H1 (cell line): ENCODE measurements around the gene DPT. TPM values are rescaled to one million over a fixed set of nuclear protein-coding genes. Genes with fewer than 3 reads are reported as not detected.
"Not testable (repeated sequence)": the region's sequence is repeated elsewhere in the genome, so short reads cannot be mapped to it uniquely, and the experiment has no call there.

ENCODE experiments used
- CTCF ChIA-PET: fragments of 300-600 bp; sonication (Branson Sonifier 250); formaldehyde crosslinking; loops from one replicate; lab custom pipeline; 2021; ENCODE audit not compliant: partially characterized antibody; lab: Charles Lee
- POLR2A ChIA-PET: fragments of 300-600 bp; sonication (Branson Sonifier 250); formaldehyde crosslinking; loops from one replicate; lab custom pipeline; 2021; ENCODE audit warnings: inconsistent platforms; ENCODE audit not compliant: partially characterized antibody; lab: Charles Lee
- DNase-seq, 2 experiments: peaks; one replicate each; pipeline versions ENCODE4 v3.0.0 to v3.0.0-alpha.2; 2010 to 2022; ENCODE audit warnings: low spot score in 2 of 2, low read depth in 1 of 2, mixed read lengths in 1 of 2
- FAIRE-seq: peaks from 2 replicates; lab custom pipeline; 2011; peaks lifted over from hg19 to GRCh38; lab: Jason Lieb, UNC
- H2AFZ ChIP-seq: 2 replicates; pipeline ENCODE4 v1.8.1; 2012; ENCODE audit warnings: low read length, inconsistent platforms
- H2AK5ac ChIP-seq: 2 replicates; pipeline ENCODE4 v1.6.1; 2013; ENCODE audit warnings: low read depth, low read length
- H2BK120ac ChIP-seq: replicated peaks from 2 replicates; pipeline ENCODE3; 2013; ENCODE audit warnings: low read depth, low read length, inconsistent platforms
- H2BK12ac ChIP-seq: 2 replicates; pipeline ENCODE4 v1.6.1; 2013; ENCODE audit warnings: low read depth, low read length
- H2BK15ac ChIP-seq: 2 replicates; pipeline ENCODE4 v1.6.1; 2013; ENCODE audit warnings: low read length
- H2BK20ac ChIP-seq: 2 replicates; pipeline ENCODE4 v1.6.1; 2013; ENCODE audit warnings: low read length
- H2BK5ac ChIP-seq: 2 replicates; pipeline ENCODE4 v1.6.1; 2013; ENCODE audit warnings: low read depth, low read length
- H3K14ac ChIP-seq: 2 replicates; pipeline ENCODE4 v1.6.1; 2013; ENCODE audit warnings: inconsistent platforms; ENCODE audit not compliant: insufficient read length
- H3K18ac ChIP-seq: 2 replicates; pipeline ENCODE4 v1.6.1; 2013; ENCODE audit warnings: low read length; ENCODE audit errors: extremely low read depth
- H3K23ac ChIP-seq: 2 replicates; pipeline ENCODE4 v1.6.1; 2013; ENCODE audit warnings: inconsistent platforms; ENCODE audit not compliant: insufficient read length
- H3K23me2 ChIP-seq: 2 replicates; pipeline ENCODE4 v1.6.1; 2013; ENCODE audit warnings: low read depth, low read length
- H3K27ac ChIP-seq: 2 replicates; pipeline ENCODE4 v1.6.1; 2011; ENCODE audit warnings: low read depth, low read length, inconsistent platforms
- H3K27me3 ChIP-seq, 4 experiments: replicated peaks in 1 of 4; 1 replicate in 1 of 4; 2 replicates in 3 of 4; pipeline versions ENCODE4 v1.6.1 to v1.8.1; 2011 to 2013; ENCODE audit warnings: low read length in 3 of 4, mild to moderate bottlenecking in 3 of 4, inconsistent platforms in 2 of 4, mixed read lengths in 2 of 4, moderate library complexity in 1 of 4; ENCODE audit not compliant: control insufficient read depth in 3 of 4, insufficient read depth in 3 of 4; ENCODE audit errors: extremely low read depth in 1 of 4
- H3K36me3 ChIP-seq, 4 experiments: 2 replicates each; pipeline versions ENCODE4 v1.6.1 to v1.8.1; 2011 to 2013; ENCODE audit warnings: mild to moderate bottlenecking in 4 of 4, low read length in 3 of 4, moderate library complexity in 2 of 4, control low read depth in 1 of 4, inconsistent platforms in 1 of 4; ENCODE audit not compliant: insufficient read depth in 4 of 4, control insufficient read depth in 2 of 4
- H3K4ac ChIP-seq: replicated peaks from 2 replicates; pipeline ENCODE3; 2013; ENCODE audit warnings: low read length, low read depth, mixed read lengths, inconsistent platforms; ENCODE audit not compliant: insufficient read length
- H3K4me1 ChIP-seq, 4 experiments: replicated peaks in 1 of 4; 1 replicate in 1 of 4; 2 replicates in 3 of 4; pipeline versions ENCODE4 v1.6.1 to v1.8.1; 2011 to 2013; ENCODE audit warnings: low read length in 3 of 4, inconsistent platforms in 2 of 4, mixed read lengths in 1 of 4; ENCODE audit not compliant: insufficient read depth in 4 of 4, control insufficient read depth in 3 of 4
- H3K4me2 ChIP-seq, 2 experiments: 2 replicates each; pipeline versions ENCODE4 v1.6.1 to v1.8.1; 2011 to 2013; ENCODE audit warnings: low read depth in 2 of 2, low read length in 2 of 2, control low read depth in 1 of 2, inconsistent platforms in 1 of 2, mild to moderate bottlenecking in 1 of 2; ENCODE audit not compliant: insufficient read depth in 1 of 2
- H3K4me3 ChIP-seq, 4 experiments: fragments of 200-600, 300-600 bp in 1 of 4; sonication (generic), shearing (Covaris generic), sonication (Bioruptor Twin) in 1 of 4; 2 replicates each; pipeline versions ENCODE4 v1.5.1 to v1.8.1; 2011 to 2016; ENCODE audit warnings: low read length in 4 of 4, low read depth in 3 of 4, control low read depth in 2 of 4, inconsistent platforms in 2 of 4, mild to moderate bottlenecking in 2 of 4, mixed read lengths in 1 of 4, moderate library complexity in 1 of 4; ENCODE audit not compliant: insufficient read depth in 2 of 4; ENCODE audit errors: extremely low read depth in 1 of 4
- H3K56ac ChIP-seq: replicated peaks from 2 replicates; pipeline ENCODE3; 2013; ENCODE audit warnings: low read depth, mild to moderate bottlenecking, mixed read lengths, low read length, inconsistent platforms; ENCODE audit not compliant: insufficient read length
- H3K79me1 ChIP-seq: 2 replicates; pipeline ENCODE4 v1.6.1; 2013; ENCODE audit warnings: low read depth, low read length, control low read depth
- H3K79me2 ChIP-seq, 2 experiments: 2 replicates each; pipeline versions ENCODE4 v1.6.1 to v1.8.1; 2012 to 2013; ENCODE audit warnings: low read length in 2 of 2, mild to moderate bottlenecking in 2 of 2, inconsistent platforms in 1 of 2; ENCODE audit not compliant: insufficient read depth in 2 of 2, control insufficient read depth in 1 of 2
- H3K9ac ChIP-seq, 4 experiments: replicated peaks in 1 of 4; 1 replicate in 1 of 4; 2 replicates in 3 of 4; pipeline versions ENCODE4 v1.6.1 to v1.8.1; 2011 to 2013; ENCODE audit warnings: low read depth in 3 of 4, low read length in 3 of 4, control low read depth in 2 of 4, mild to moderate bottlenecking in 2 of 4, moderate library complexity in 2 of 4, inconsistent platforms in 1 of 4; ENCODE audit errors: extremely low read depth in 1 of 4
- H3K9me3 ChIP-seq, 2 experiments: 2 replicates each; pipeline versions ENCODE4 v1.6.1 to v1.8.1; 2012 to 2013; ENCODE audit warnings: mild to moderate bottlenecking in 2 of 2, moderate library complexity in 2 of 2, control low read depth in 1 of 2, inconsistent platforms in 1 of 2, low read depth in 1 of 2, low read length in 1 of 2, mixed read lengths in 1 of 2; ENCODE audit not compliant: insufficient read depth in 2 of 2
- H4K20me1 ChIP-seq, 2 experiments: replicated peaks in 1 of 2; 2 replicates each; pipeline versions ENCODE3 to v1.8.1; 2011 to 2013; ENCODE audit warnings: inconsistent platforms in 2 of 2, low read length in 2 of 2, mild to moderate bottlenecking in 1 of 2; ENCODE audit not compliant: insufficient read depth in 2 of 2, control insufficient read depth in 1 of 2
- H4K5ac ChIP-seq: 2 replicates; pipeline ENCODE4 v1.6.1; 2013; ENCODE audit warnings: low read length, low read depth, mixed read lengths, inconsistent platforms; ENCODE audit not compliant: insufficient read length
- H4K8ac ChIP-seq: 2 replicates; pipeline ENCODE4 v1.8.0; 2013; ENCODE audit warnings: mild to moderate bottlenecking, moderate library complexity, low read length, inconsistent platforms; ENCODE audit not compliant: insufficient read depth; ENCODE audit errors: extremely low read depth
- H4K91ac ChIP-seq: replicated peaks from 2 replicates; pipeline ENCODE3; 2013; ENCODE audit warnings: low read length, mixed read lengths, inconsistent platforms; ENCODE audit not compliant: insufficient read length
- EZH2 ChIP-seq: fragments of 200-600 bp; sonication (generic); IDR thresholded peaks from 2 replicates; pipeline ENCODE4 v1.7.1; 2012; ENCODE audit warnings: low read depth, mild to moderate bottlenecking, moderate library complexity, low read length, inconsistent platforms; ENCODE audit not compliant: severe bottlenecking
- POU5F1 ChIP-seq: IDR thresholded peaks from 2 replicates; pipeline ENCODE4 v1.6.1; 2011; ENCODE audit warnings: low read depth, mild to moderate bottlenecking, low read length, moderate library complexity
- SIRT6 ChIP-seq: IDR thresholded peaks from one replicate; pipeline ENCODE4 v1.7.1; 2012; ENCODE audit warnings: low read length, inconsistent platforms
- WGBS, 2 experiments: shearing (Covaris generic) in 1 of 2; methylation state at CpG; one replicate each; pipeline versions ENCODE4 v1.1.6 to v1.1.7; 2013 to 2015; ENCODE audit warnings: low lambda C conversion rate in 2 of 2, mixed read lengths in 2 of 2, inconsistent platforms in 1 of 2, low coverage in 1 of 2, missing lambda C conversion rate in 1 of 2; ENCODE audit not compliant: insufficient replicate concordance in 2 of 2, insufficient coverage in 1 of 2, insufficient read length in 1 of 2; ENCODE audit errors: extremely low coverage in 1 of 2, missing lambda C conversion rate in 1 of 2; 5-methylcytosine and 5-hydroxymethylcytosine counted together
- polyA plus RNA-seq, 7 experiments: library from polyadenylated mRNA; depleted of rRNA in 3 of 7; stranded (reverse) in 5 of 7; unstranded in 2 of 7; fragments of >200 nt in 5 of 7; fragments of 200-250 nt in 2 of 7; gene quantifications; 1 replicate in 5 of 7; 2 replicates in 1 of 7; 4 replicates in 1 of 7; pipeline versions ENCODE4 v1.2.1 to v1.2.3, GENCODE V29; 2011 to 2013; ENCODE audit warnings: missing spikeins in 2 of 7, mixed read lengths in 2 of 7
- total RNA-seq: library from RNA; stranded (reverse); fragmentation: NEBNext Ultra II Directional; extraction: Animal tissue kit (Norgen Biotek cat#: 25700); gene quantifications from 2 replicates; pipeline ENCODE4 v1.2.1, GENCODE V29; 2021

The DPT gene
- total and polyA plus RNA-seq, 2 of the 8 experiments (the other 6 are each of a cell fraction or from before 2014, with no cell fraction given), result not detected

DNA sequence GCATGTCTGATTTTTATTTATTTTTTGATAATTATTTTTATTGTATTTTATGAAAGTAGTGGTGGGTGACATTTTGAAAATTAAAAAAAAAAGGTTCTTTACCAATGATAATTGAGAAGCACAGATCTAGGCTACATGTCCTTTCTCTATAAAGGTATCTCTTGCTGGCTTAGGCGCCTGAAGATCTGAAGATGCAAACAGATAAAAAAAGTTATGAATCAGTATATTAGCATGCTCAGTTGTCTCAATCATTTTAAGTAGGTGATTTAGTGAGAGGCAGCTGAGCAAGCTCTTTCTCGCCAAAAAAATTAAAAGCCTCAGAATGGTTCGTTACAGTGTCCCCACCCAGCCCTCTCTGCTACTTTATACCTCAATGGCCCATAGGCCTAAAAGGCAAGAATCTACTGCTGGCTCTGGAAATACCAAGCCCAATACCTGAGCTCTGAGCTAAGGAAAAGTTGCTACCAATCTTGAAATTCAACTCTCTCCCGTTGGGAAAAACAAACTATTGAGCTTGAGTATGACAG lies 42.2 kb upstream of the DPT start (continued):
- no peak for TF ChIP-seq EZH2
- TF ChIP-seq POU5F1, result no peak
- TF ChIP-seq SIRT6, result no peak

DNA sequence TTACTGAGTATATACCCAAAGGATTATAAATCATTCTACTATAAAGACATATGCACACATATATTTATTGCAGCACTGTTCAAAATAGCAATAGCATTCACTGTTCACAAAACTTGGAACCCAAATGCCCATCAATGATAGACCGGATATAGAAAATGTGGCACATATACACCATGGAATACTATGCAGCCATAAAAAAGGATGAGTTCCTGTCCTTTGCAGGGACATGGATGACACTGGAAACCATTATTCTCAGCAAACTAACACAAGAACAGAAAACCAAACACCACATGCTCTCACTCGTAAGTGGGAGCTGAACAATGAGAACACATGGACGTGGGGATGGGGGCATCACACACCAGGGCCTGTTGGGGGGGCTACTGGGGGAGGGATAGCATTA lies 40.9 kb upstream of the DPT start:
- not testable (repeated sequence) for H3K4ac ChIP-seq, DNase-seq, H3K79me2 ChIP-seq, H4K5ac ChIP-seq, H3K14ac ChIP-seq, H3K23ac ChIP-seq, H3K4me3 ChIP-seq, H3K18ac ChIP-seq, H2AFZ ChIP-seq, H3K4me1 ChIP-seq, FAIRE-seq, H3K27ac ChIP-seq, H2BK120ac ChIP-seq, H4K8ac ChIP-seq, H4K91ac ChIP-seq, H3K9ac ChIP-seq, H3K23me2 ChIP-seq, H3K36me3 ChIP-seq, H3K9me3 ChIP-seq, H2AK5ac ChIP-seq, H2BK5ac ChIP-seq, H3K56ac ChIP-seq, H2BK20ac ChIP-seq, H2BK12ac ChIP-seq, H3K4me2 ChIP-seq, H3K27me3 ChIP-seq, H3K79me1 ChIP-seq, H4K20me1 ChIP-seq, H2BK15ac ChIP-seq
- CTCF ChIA-PET, result interaction anchor here (1.4 kb wide), 1 partner anchor 33 kb away, joined by 4 read pairs; no protein-coding TSS in a partner anchor
- POLR2A ChIA-PET, result interaction anchor here (0.7 kb wide), 1 partner anchor 398 kb away, joined by 3 read pairs; no protein-coding TSS in a partner anchor
- 96% methylated on average over 3 of the region's 3 CpGs; no CpG with 5 or more reads in 1 of the 2 experiments for WGBS, 2 experiments
